ENCODE results near the gene ITPR3. TPM values are rescaled to one million over a fixed set of nuclear protein-coding genes. Genes with fewer than 3 reads are reported as not detected.

Gene ITPR3
- total RNA-seq, 2 experiments from 2014 or later, result 42.6 to 42.9 TPM

GRCh38 chr6:33731751-33732282 lies 110.7 kb downstream of the ITPR3 start:
- no peak for DNase-seq
- ChIA-PET CTCF (interaction anchor here (0.7 kb wide), 2 partner anchors 8 to 10 kb away, joined by 3 read pairs; no protein-coding TSS in a partner anchor), POLR2A (no interaction called here)
- H3K9me3 Mint-ChIP-seq (ENCODE audit: low read depth), result no peaks in the 10 kb centered on the region
- no peak overlapping the region for H3K4me3 Mint-ChIP-seq
- no peak overlapping the region for H3K27ac Mint-ChIP-seq
- intact Hi-C loops (cut with DNase I, micrococcal nuclease), result no loop called here
- no peaks in the 10 kb centered on the region for H3K36me3 Mint-ChIP-seq (ENCODE audit: low read depth)
- H3K4me1 Mint-ChIP-seq, result no peaks in the 10 kb centered on the region
- H3K27me3 Mint-ChIP-seq, result no peaks in the 10 kb centered on the region
- ATAC-seq, result no peak

- H3K27me3 Mint-ChIP-seq, result no peaks in the 10 kb centered on the region
- no peaks in the 10 kb centered on the region for H3K9me3 Mint-ChIP-seq (ENCODE audit: low read depth)
- ATAC-seq, result no peak
- CTCF ChIA-PET, result interaction anchor here (0.6 kb wide), 1 partner anchor 76 kb away, joined by 3 read pairs; no protein-coding TSS in a partner anchor
- H3K36me3 Mint-ChIP-seq (ENCODE audit: low read depth), result no peaks in the 10 kb centered on the region
- H3K27ac Mint-ChIP-seq, result no peak overlapping the region
- POLR2A ChIA-PET, result no interaction called here
- intact Hi-C loops (cut with DNase I, micrococcal nuclease), result no loop called here
- H3K4me1 Mint-ChIP-seq, result no peaks in the 10 kb centered on the region
- H3K4me3 Mint-ChIP-seq, result no peak overlapping the region
- DNase-seq, result no peak
These were observed 111.3 kb downstream of the ITPR3 start for GRCh38 chr6:33732385-33732784.

GRCh38 chr6:33732817-33733708 lies 111.9 kb downstream of the ITPR3 start:
- Mint-ChIP-seq H3K9me3 (ENCODE audit: low read depth) (no peaks in the 10 kb centered on the region), H3K27ac (no peak overlapping the region), H3K4me1 (no peaks in the 10 kb centered on the region), H3K4me3 (no peak overlapping the region), H3K27me3 (no peaks in the 10 kb centered on the region), H3K36me3 (ENCODE audit: low read depth) (no peaks in the 10 kb centered on the region)
- CTCF ChIA-PET, result interaction anchor here (0.6 kb wide), 1 partner anchor 75 kb away, joined by 3 read pairs; no protein-coding TSS in a partner anchor
- POLR2A ChIA-PET, result no interaction called here
- DNase-seq, result no peak
- ATAC-seq, result no peak
- intact Hi-C loops (cut with DNase I, micrococcal nuclease), result no loop called here

- Mint-ChIP-seq H3K4me1 (no peaks in the 10 kb centered on the region), H3K27me3 (no peaks in the 10 kb centered on the region), H3K4me3 (no peak overlapping the region), H3K36me3 (ENCODE audit: low read depth) (no peaks in the 10 kb centered on the region), H3K27ac (no peak overlapping the region), H3K9me3 (ENCODE audit: low read depth) (no peaks in the 10 kb centered on the region)
- intact Hi-C loops (cut with DNase I, micrococcal nuclease), result no loop called here
- ATAC-seq (no peak), DNase-seq (no peak)
- ChIA-PET POLR2A (no interaction called here), CTCF (no interaction called here)
These were observed 112.5 kb downstream of the ITPR3 start for GRCh38 chr6:33733709-33734007.

- Mint-ChIP-seq H3K4me3 (no peak overlapping the region), H3K36me3 (ENCODE audit: low read depth) (no peaks in the 10 kb centered on the region), H3K4me1 (no peaks in the 10 kb centered on the region), H3K27ac (no peak overlapping the region), H3K27me3 (no peaks in the 10 kb centered on the region), H3K9me3 (ENCODE audit: low read depth) (no peaks in the 10 kb centered on the region)
- ChIA-PET POLR2A (no interaction called here), CTCF (no interaction called here)
- ATAC-seq (no peak), DNase-seq (no peak)
- intact Hi-C loops (cut with DNase I, micrococcal nuclease), result no loop called here
These were observed 114.1 kb downstream of the ITPR3 start for GRCh38 chr6:33735216-33735615.

- ChIA-PET POLR2A (no interaction called here), CTCF (interaction anchor here (1.0 kb wide), 1 partner anchor 14 kb away, joined by 3 read pairs; no protein-coding TSS in a partner anchor)
- no peaks in the 10 kb centered on the region for H3K9me3 Mint-ChIP-seq (ENCODE audit: low read depth)
- DNase-seq (no peak), ATAC-seq (no peak)
- no peaks in the 10 kb centered on the region for H3K36me3 Mint-ChIP-seq (ENCODE audit: low read depth)
- intact Hi-C loops (cut with DNase I, micrococcal nuclease), result no loop called here
- no peaks in the 10 kb centered on the region for H3K4me1 Mint-ChIP-seq
- no peak overlapping the region for H3K4me3 Mint-ChIP-seq
- no peaks in the 10 kb centered on the region for H3K27me3 Mint-ChIP-seq
- no peak overlapping the region for H3K27ac Mint-ChIP-seq
These were observed 116.3 kb downstream of the ITPR3 start for GRCh38 chr6:33737267-33738026.

GRCh38 chr6:33738153-33738552 lies 117.0 kb downstream of the ITPR3 start:
- Mint-ChIP-seq H3K9me3 (ENCODE audit: low read depth) (no peaks in the 10 kb centered on the region), H3K27ac (no peak overlapping the region), H3K36me3 (ENCODE audit: low read depth) (no peaks in the 10 kb centered on the region), H3K4me3 (no peak overlapping the region), H3K27me3 (no peaks in the 10 kb centered on the region), H3K4me1 (no peaks in the 10 kb centered on the region)
- ATAC-seq, result no peak
- POLR2A ChIA-PET, result no interaction called here
- intact Hi-C loops (cut with DNase I, micrococcal nuclease), result no loop called here
- CTCF ChIA-PET, result no interaction called here
- no peak for DNase-seq

GRCh38 chr6:33738879-33739278 lies 117.8 kb downstream of the ITPR3 start:
- no peak for ATAC-seq
- H3K9me3 Mint-ChIP-seq (ENCODE audit: low read depth), result no peaks in the 10 kb centered on the region
- no peak for DNase-seq
- H3K36me3 Mint-ChIP-seq (ENCODE audit: low read depth), result no peaks in the 10 kb centered on the region
- POLR2A ChIA-PET, result no interaction called here
- intact Hi-C loops (cut with DNase I, micrococcal nuclease), result no loop called here
- H3K27ac Mint-ChIP-seq, result no peak overlapping the region
- H3K4me3 Mint-ChIP-seq, result no peak overlapping the region
- no peaks in the 10 kb centered on the region for H3K27me3 Mint-ChIP-seq
- no peaks in the 10 kb centered on the region for H3K4me1 Mint-ChIP-seq
- CTCF ChIA-PET, result no interaction called here

- no peaks in the 10 kb centered on the region for H3K4me1 Mint-ChIP-seq
- no peaks in the 10 kb centered on the region for H3K27me3 Mint-ChIP-seq
- ChIA-PET POLR2A (no interaction called here), CTCF (interaction anchor here (0.6 to 0.7 kb wide), 2 partner anchors 8 to 416 kb away, joined by 3 to 4 read pairs; no protein-coding TSS in a partner anchor)
- DNase-seq (no peak), ATAC-seq (no peak)
- H3K4me3 Mint-ChIP-seq, result no peak overlapping the region
- intact Hi-C loops (cut with DNase I, micrococcal nuclease), result no loop called here
- H3K9me3 Mint-ChIP-seq (ENCODE audit: low read depth), result no peaks in the 10 kb centered on the region
- H3K36me3 Mint-ChIP-seq (ENCODE audit: low read depth), result no peaks in the 10 kb centered on the region
- H3K27ac Mint-ChIP-seq, result no peak overlapping the region
These were observed 118.4 kb downstream of the ITPR3 start for GRCh38 chr6:33739571-33739970.

- ChIA-PET CTCF (interaction anchor here (0.7 kb wide), 1 partner anchor 9 kb away, joined by 3 read pairs; no protein-coding TSS in a partner anchor), POLR2A (no interaction called here)
- no peaks in the 10 kb centered on the region for H3K9me3 Mint-ChIP-seq (ENCODE audit: low read depth)
- no peaks in the 10 kb centered on the region for H3K36me3 Mint-ChIP-seq (ENCODE audit: low read depth)
- no peak overlapping the region for H3K4me3 Mint-ChIP-seq
- no peak overlapping the region for H3K27ac Mint-ChIP-seq
- H3K4me1 Mint-ChIP-seq, result no peaks in the 10 kb centered on the region
- no peaks in the 10 kb centered on the region for H3K27me3 Mint-ChIP-seq
- ATAC-seq (no peak), DNase-seq (no peak)
- intact Hi-C loops (cut with DNase I, micrococcal nuclease), result loop anchor here in 1 of 2 experiments (10.0 kb wide), 1 partner anchor 415 kb away; no protein-coding TSS in a partner anchor
These were observed 119.1 kb downstream of the ITPR3 start for GRCh38 chr6:33740204-33740608.

- H3K9me3 Mint-ChIP-seq (ENCODE audit: low read depth), result no peaks in the 10 kb centered on the region
- POLR2A ChIA-PET, result no interaction called here
- CTCF ChIA-PET, result interaction anchor here (1.0 kb wide), 1 partner anchor 13 kb away, joined by 3 read pairs; no protein-coding TSS in a partner anchor
- H3K27ac Mint-ChIP-seq, result no peak overlapping the region
- H3K4me1 Mint-ChIP-seq, result no peaks in the 10 kb centered on the region
- no peaks in the 10 kb centered on the region for H3K36me3 Mint-ChIP-seq (ENCODE audit: low read depth)
- DNase-seq, result no peak
- intact Hi-C loops (cut with DNase I, micrococcal nuclease), result loop anchor here in 1 of 2 experiments (10.0 kb wide), 1 partner anchor 414 kb away; no protein-coding TSS in a partner anchor
- no peaks in the 10 kb centered on the region for H3K27me3 Mint-ChIP-seq
- ATAC-seq, result no peak
- no peak overlapping the region for H3K4me3 Mint-ChIP-seq
These were observed 119.7 kb downstream of the ITPR3 start for GRCh38 chr6:33740794-33741193.

Data from activated CD4-positive, alpha-beta T cell treated with anti-CD3 and anti-CD28 coated beads for 36 hours (primary cell).